Astrocyte (in vitro differentiated cells and primary cell): Measurements from ENCODE around the gene ATP5F1D.

ENCODE experiments used
- EZH2 ChIP-seq: IDR thresholded peaks from 2 replicates; pipeline ENCODE4 v1.6.1; 2012; ENCODE audit warnings: mild to moderate bottlenecking, low read length, inconsistent platforms; ENCODE audit not compliant: insufficient read depth
- TF ChIP-seq, protein P1 (sequence below): IDR thresholded peaks from 2 replicates; pipeline ENCODE4 v1.5.1; 2011; ENCODE audit warnings: low read depth, mild to moderate bottlenecking, inconsistent platforms, low read length, moderate library complexity; ENCODE audit not compliant: insufficient read depth

- TF ChIP-seq, protein P1, sequence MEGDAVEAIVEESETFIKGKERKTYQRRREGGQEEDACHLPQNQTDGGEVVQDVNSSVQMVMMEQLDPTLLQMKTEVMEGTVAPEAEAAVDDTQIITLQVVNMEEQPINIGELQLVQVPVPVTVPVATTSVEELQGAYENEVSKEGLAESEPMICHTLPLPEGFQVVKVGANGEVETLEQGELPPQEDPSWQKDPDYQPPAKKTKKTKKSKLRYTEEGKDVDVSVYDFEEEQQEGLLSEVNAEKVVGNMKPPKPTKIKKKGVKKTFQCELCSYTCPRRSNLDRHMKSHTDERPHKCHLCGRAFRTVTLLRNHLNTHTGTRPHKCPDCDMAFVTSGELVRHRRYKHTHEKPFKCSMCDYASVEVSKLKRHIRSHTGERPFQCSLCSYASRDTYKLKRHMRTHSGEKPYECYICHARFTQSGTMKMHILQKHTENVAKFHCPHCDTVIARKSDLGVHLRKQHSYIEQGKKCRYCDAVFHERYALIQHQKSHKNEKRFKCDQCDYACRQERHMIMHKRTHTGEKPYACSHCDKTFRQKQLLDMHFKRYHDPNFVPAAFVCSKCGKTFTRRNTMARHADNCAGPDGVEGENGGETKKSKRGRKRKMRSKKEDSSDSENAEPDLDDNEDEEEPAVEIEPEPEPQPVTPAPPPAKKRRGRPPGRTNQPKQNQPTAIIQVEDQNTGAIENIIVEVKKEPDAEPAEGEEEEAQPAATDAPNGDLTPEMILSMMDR: peak; percentile 40
- no peak for TF ChIP-seq EZH2
These were observed 20.3 kb upstream of the ATP5F1D start for GRCh38 chr19:1220976-1221903.
